Embryonic facial prominence (tissue), 1 donor: ENCODE results near the gene PARD3B.

Experiments used
- DNase-seq: peaks from one replicate; pipeline ENCODE4 v3.0.0-alpha.2; 2016; ENCODE audit errors: extremely low spot score

Gene PARD3B

GRCh38 chr2:205128726-205129125 lies 583.5 kb downstream of the PARD3B start:
- no peak for DNase-seq

- no peak for DNase-seq
Measured at GRCh38 chr2:205129531-205129930, 584.3 kb downstream of the PARD3B start.

GRCh38 chr2:205130111-205130829 lies 585.0 kb downstream of the PARD3B start:
- no peak for DNase-seq

- DNase-seq: no peak
Measured at GRCh38 chr2:205133544-205133943, 588.3 kb downstream of the PARD3B start.

GRCh38 chr2:205138735-205139134 lies 593.5 kb downstream of the PARD3B start:
- DNase-seq: no peak

GRCh38 chr2:205139822-205140463 lies 594.7 kb downstream of the PARD3B start:
- DNase-seq: no peak

- DNase-seq: no peak
Measured at GRCh38 chr2:205141381-205141780, 596.1 kb downstream of the PARD3B start.

- DNase-seq: no peak
Measured at GRCh38 chr2:205145888-205146287, 600.6 kb downstream of the PARD3B start.

GRCh38 chr2:205148755-205149154 lies 603.5 kb downstream of the PARD3B start:
- DNase-seq: no peak

- no peak for DNase-seq
Measured at GRCh38 chr2:205156457-205156856, 611.2 kb downstream of the PARD3B start.

GRCh38 chr2:205158404-205158803 lies 613.1 kb downstream of the PARD3B start:
- DNase-seq: no peak

GRCh38 chr2:205161156-205161839 lies 616.0 kb downstream of the PARD3B start:
- no peak for DNase-seq

- no peak for DNase-seq
Measured at GRCh38 chr2:205166745-205167144, 621.5 kb downstream of the PARD3B start.

GRCh38 chr2:205169012-205169411 lies 623.7 kb downstream of the PARD3B start:
- no peak for DNase-seq

GRCh38 chr2:205169464-205169863 lies 624.2 kb downstream of the PARD3B start:
- no peak for DNase-seq

GRCh38 chr2:205170399-205170798 lies 625.1 kb downstream of the PARD3B start:
- no peak for DNase-seq

GRCh38 chr2:205171261-205171940 lies 626.1 kb downstream of the PARD3B start:
- no peak for DNase-seq

GRCh38 chr2:205175831-205176230 lies 630.6 kb downstream of the PARD3B start:
- no peak for DNase-seq

GRCh38 chr2:205176546-205176945 lies 631.3 kb downstream of the PARD3B start:
- DNase-seq: no peak

GRCh38 chr2:205177546-205177945 lies 632.3 kb downstream of the PARD3B start:
- no peak for DNase-seq

- no peak for DNase-seq
Measured at GRCh38 chr2:205180730-205181129, 635.5 kb downstream of the PARD3B start.

GRCh38 chr2:205187731-205188130 lies 642.5 kb downstream of the PARD3B start:
- DNase-seq: no peak
